WI38 (cell line): Measurements from ENCODE around the gene BIN1.

Source experiments
- H3K4me3 ChIP-seq: 2 replicates; pipeline ENCODE4 v1.5.1; 2011; ENCODE audit warnings: low read depth, mild to moderate bottlenecking, control low read depth, low read length
- TF ChIP-seq, protein P1 (sequence below): IDR thresholded peaks from 2 replicates; pipeline ENCODE4 v1.5.1; 2012; ENCODE audit warnings: low read depth, mild to moderate bottlenecking, control low read depth, low read length

Gene BIN1

DNA sequence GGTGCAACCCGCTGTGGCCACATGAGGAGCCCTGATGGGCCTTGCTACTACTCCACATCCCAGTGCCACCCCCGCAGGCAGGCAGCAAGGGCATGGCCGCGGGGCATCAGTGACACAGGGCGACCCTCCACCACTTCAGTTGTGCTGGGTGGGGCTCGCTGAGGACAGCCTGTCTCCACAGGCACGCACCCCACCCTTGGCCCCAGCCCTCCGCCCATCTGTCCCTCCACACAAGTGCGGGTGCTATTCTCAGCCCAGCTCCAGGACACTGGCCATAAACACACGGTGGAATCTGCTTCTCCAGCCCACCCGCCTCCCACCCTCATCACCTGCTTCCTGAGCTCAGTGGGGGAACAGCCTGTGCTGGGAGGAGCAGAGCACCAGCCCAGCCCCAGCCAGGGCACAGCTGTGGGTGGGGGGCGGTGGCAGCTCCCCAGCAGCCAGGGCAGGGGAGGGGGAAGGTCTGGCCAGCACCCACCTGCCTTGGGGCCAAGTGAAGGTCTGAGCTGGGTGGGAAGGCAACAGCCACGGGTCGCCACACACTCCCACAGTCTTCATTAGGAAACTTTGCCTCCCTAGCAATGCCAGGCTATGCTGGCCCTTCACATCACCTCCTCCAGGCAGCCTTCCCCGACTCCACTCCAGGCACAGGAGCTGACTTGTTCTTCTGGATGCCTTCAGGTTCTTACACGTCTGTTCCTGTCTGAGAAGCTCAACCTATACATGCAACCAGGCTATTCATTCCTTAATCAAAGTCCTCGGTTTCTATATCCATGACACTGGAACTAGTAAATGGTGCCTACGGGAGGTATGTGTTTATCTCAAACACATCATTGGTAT lies 16.5 kb downstream of the BIN1 start:
- no peak overlapping the region for H3K4me3 ChIP-seq
- TF ChIP-seq, protein P1, sequence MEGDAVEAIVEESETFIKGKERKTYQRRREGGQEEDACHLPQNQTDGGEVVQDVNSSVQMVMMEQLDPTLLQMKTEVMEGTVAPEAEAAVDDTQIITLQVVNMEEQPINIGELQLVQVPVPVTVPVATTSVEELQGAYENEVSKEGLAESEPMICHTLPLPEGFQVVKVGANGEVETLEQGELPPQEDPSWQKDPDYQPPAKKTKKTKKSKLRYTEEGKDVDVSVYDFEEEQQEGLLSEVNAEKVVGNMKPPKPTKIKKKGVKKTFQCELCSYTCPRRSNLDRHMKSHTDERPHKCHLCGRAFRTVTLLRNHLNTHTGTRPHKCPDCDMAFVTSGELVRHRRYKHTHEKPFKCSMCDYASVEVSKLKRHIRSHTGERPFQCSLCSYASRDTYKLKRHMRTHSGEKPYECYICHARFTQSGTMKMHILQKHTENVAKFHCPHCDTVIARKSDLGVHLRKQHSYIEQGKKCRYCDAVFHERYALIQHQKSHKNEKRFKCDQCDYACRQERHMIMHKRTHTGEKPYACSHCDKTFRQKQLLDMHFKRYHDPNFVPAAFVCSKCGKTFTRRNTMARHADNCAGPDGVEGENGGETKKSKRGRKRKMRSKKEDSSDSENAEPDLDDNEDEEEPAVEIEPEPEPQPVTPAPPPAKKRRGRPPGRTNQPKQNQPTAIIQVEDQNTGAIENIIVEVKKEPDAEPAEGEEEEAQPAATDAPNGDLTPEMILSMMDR = no peak

DNA sequence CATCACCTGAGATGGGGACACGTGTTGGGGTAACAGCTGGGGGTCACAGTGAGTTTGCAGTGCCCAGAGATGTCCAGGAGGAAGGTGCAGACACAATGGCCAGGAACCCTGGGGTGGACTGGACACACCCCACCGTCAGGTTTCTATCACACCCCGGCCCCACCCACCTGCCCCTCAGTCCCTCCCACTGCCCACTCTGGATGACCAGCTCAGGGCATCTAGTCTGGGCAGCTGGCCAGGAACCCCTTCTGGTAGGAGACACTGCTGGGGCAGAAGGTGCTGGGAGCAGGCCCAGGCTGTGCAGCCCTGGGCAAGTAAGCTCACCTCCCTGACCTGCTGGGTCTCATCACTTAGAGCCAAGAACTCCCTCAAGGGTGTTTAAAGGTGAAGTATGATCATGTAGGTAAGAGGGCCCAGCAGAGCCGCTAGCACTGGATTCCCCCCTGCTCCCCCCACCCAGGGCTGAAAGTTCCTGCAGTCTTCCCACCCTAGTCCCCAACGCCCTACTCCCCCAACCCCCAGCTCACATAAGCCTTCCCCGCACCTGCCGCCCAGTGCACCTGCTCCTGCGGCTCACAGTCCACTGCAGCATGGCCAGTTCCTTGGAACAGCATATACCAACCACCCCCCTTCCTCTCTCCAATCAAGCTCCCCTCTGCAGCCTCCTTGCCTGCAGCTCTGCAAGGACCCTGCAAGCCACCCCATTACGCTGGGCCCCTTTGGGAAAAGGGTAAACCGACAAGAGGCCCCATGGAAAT lies 17.3 kb downstream of the BIN1 start:
- no peak overlapping the region for H3K4me3 ChIP-seq
- TF ChIP-seq, protein P1 = no peak

DNA sequence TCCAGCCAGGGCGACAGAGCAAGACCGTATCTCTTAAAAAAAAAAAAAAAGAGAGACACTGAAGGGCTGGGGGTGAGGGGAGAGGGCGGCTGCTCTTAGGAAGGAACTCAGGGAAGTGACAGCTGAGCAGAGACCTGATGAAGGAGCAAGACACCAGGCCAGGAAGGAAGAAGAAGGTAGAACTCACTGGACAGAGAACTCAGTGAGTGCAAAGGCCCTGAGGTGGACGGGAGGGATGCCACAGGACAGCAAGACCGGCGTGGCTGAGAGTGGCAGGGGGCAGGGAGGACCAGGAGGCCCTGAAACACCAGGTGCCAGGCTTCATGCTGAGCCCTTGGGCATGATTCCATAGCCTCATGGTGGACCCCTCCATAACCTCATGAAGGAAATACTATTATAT lies 18.2 kb downstream of the BIN1 start:
- TF ChIP-seq, protein P1 = no peak
- no peak overlapping the region for H3K4me3 ChIP-seq

DNA sequence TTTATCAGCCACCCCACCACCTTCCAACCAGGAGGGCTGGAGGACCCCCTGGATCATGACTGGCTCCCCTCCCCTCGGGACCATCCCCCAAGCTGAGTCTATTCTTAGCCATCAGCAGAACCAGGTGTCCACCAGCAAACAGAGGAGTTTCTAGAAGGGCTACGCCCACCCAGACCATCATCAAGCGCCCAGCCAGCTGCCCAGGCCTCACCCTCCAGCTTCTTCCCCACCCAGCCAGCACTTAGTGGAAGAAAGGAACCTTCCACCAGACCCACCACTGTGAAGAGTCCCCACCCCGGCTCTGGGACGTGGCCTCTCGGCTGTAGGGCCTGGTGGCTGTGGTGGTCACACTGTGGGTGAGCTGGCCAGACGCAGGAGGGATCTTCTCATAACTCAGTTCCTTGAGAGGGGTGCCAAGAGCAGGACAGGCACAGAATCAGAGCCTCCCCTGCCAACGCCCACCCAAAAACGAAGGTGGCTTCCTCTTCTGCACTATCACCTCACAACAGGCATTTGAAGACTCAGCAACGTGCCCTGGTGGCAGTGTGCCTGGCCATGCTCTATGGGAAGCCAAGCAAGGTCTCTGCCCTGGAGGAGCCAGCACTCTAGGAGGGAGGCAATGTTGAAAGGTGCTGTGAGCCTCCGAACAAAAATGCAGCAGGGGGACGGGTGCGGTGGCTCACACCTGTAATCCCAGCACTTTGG lies 19.0 kb downstream of the BIN1 start:
- TF ChIP-seq, protein P1 = no peak
- H3K4me3 ChIP-seq = no peak overlapping the region

DNA sequence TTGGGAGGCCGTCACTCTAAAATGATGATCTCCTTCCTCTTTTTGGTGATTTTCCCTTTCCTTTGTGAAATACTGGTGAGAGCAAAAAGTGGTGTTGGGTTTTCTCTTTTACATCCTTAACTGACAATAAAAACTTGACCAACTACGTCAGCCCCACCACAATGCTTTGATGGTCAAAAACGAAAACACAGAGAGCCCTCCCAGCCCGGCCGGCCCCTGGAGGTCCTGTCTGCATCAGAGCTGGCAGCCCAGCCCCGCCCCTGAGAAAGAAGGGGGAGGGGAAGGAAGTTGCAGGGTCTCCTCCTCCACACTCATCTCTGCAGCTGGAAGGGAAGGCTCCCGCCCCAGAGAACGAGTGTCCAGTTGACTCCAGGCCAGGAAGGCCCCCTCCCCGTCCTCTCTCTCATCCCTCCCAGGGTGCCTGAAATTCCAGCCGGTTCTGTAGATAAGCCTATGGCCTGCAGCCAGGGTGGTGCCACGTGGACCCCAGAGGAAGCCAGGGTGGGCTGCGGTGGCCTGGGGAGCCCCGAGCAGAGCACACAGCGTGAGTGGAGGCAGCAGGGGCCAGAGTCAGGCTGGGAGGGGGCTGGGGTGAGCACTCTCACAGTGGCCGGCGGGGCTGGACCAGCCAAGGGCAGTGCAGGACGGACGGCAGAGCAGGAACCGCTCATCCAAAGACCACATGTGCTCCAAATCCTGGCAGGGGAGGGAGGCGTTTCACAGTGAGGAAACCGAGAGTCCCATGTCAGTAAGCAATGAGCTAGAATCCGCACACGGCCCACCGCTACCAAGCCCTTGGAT lies 19.8 kb downstream of the BIN1 start:
- TF ChIP-seq, protein P1 = no peak
- peak overlapping the region; percentile 33; the same call in 1 of the 2 replicates for H3K4me3 ChIP-seq

DNA sequence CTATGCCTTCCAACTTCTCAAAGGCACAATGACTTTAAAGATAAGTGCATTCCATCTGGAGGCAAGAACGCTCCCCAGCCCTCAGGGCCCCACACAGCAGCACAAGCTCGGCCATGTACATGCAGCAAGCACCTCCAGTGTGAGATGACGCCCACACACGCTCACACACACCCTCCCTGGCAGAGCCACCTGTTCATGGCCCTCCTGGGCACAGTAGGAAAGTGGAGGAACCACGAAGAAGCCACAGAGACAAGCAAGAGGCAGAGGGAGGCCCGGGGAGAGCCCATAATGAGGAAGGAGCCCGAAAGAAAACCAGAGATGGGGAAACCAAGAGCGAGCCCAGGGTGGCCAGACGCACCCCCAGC lies 21.7 kb downstream of the BIN1 start:
- TF ChIP-seq, protein P1 = no peak
- no peak overlapping the region for H3K4me3 ChIP-seq
